DOHH2 (cell line): Measurements from ENCODE around the gene S100PBP.

Experiments used
- H3F3A ChIP-seq: fragments of 200-600 bp; sonication (generic), shearing (Covaris generic); 2 replicates; pipeline ENCODE4 v1.6.0; 2016; ENCODE audit warnings: antibody characterized with exemption, mild to moderate bottlenecking; ENCODE audit not compliant: control insufficient read depth, insufficient read depth
- H3K27ac ChIP-seq: fragments of 200-600 bp; sonication (generic); 2 replicates; pipeline ENCODE4 v1.5.1; 2014; ENCODE audit warnings: low read depth, mild to moderate bottlenecking, low read length, moderate library complexity
- H3K27me3 ChIP-seq: fragments of 200-600 bp; sonication (generic); 2 replicates; pipeline ENCODE4 v1.6.1; 2014; ENCODE audit warnings: mild to moderate bottlenecking, low read length, mixed read lengths; ENCODE audit not compliant: control insufficient read depth
- H3K36me3 ChIP-seq: fragments of 200-600 bp; sonication (generic); 2 replicates; pipeline ENCODE4 v1.6.1; 2014; ENCODE audit warnings: mild to moderate bottlenecking, low read length, moderate library complexity, mixed read lengths; ENCODE audit not compliant: control insufficient read depth
- H3K4me1 ChIP-seq: fragments of 200-600 bp; sonication (generic); 2 replicates; pipeline ENCODE4 v1.6.1; 2014; ENCODE audit warnings: mild to moderate bottlenecking, low read length, mixed read lengths; ENCODE audit not compliant: control insufficient read depth
- H3K4me2 ChIP-seq: fragments of 200-600 bp; sonication (generic); 2 replicates; pipeline ENCODE4 v1.6.0; 2014; ENCODE audit warnings: mild to moderate bottlenecking, low read length, moderate library complexity
- H3K4me3 ChIP-seq: fragments of 200-600 bp; sonication (generic); 2 replicates; pipeline ENCODE4 v1.5.1; 2014; ENCODE audit warnings: mild to moderate bottlenecking, low read length, mixed read lengths
- H3K79me2 ChIP-seq: fragments of 200-600 bp; sonication (generic); 2 replicates; pipeline ENCODE4 v1.6.1; 2014; ENCODE audit warnings: mild to moderate bottlenecking, low read length, mixed read lengths; ENCODE audit not compliant: control insufficient read depth
- H3K9me2 ChIP-seq: fragments of 200-600 bp; sonication (generic); replicated peaks from 2 replicates; pipeline ENCODE4 v1.6.1; 2014; ENCODE audit warnings: mild to moderate bottlenecking, low read length, mixed read lengths; ENCODE audit not compliant: control insufficient read depth
- H3K9me3 ChIP-seq: fragments of 200-600 bp; sonication (generic); 2 replicates; pipeline ENCODE4 v1.6.1; 2014; ENCODE audit warnings: antibody characterized with exemption, low read length, mixed read lengths; ENCODE audit not compliant: control insufficient read depth, insufficient read depth
- H4K20me1 ChIP-seq: fragments of 200-600 bp; sonication (generic); 2 replicates; pipeline ENCODE4 v1.6.0; 2014; ENCODE audit warnings: low read depth, mild to moderate bottlenecking, antibody characterized with exemption, low read length, moderate library complexity; ENCODE audit not compliant: control insufficient read depth, insufficient read depth
- CTCF ChIP-seq: fragments of 200-600 bp; sonication (generic); IDR thresholded peaks from one replicate; pipeline ENCODE4 v1.5.1; 2014; ENCODE audit warnings: antibody characterized with exemption, mild to moderate bottlenecking, low read depth, low read length; ENCODE audit not compliant: poor library complexity, severe bottlenecking
- EZH2phosphoT487 ChIP-seq: fragments of 200-600 bp; sonication (generic); IDR thresholded peaks from 2 replicates; pipeline ENCODE4 v1.6.1; 2017; ENCODE audit warnings: borderline replicate concordance, mild to moderate bottlenecking, antibody characterized with exemption, low read length, moderate library complexity, mixed read lengths

The S100PBP gene

GRCh38 chr1:32869923-32870614 is 52.6 kb downstream of the S100PBP start:
- Histone ChIP-seq H3K4me3 (no peak overlapping the region), H3F3A (peaks cover under 1% of the 10 kb centered on the region; the same call in 1 of the 2 replicates), H3K79me2 (no peaks in the 10 kb centered on the region), H3K9me2 (no peaks in the 10 kb centered on the region), H3K27me3 (peaks cover 26% of the 10 kb centered on the region), H3K4me2 (no peak overlapping the region), H4K20me1 (peaks cover 6% of the 10 kb centered on the region; the same call in 1 of the 2 replicates), H3K9me3 (no peaks in the 10 kb centered on the region), H3K4me1 (peaks cover 17% of the 10 kb centered on the region), H3K36me3 (no peaks in the 10 kb centered on the region), H3K27ac (no peak overlapping the region)
- TF ChIP-seq EZH2phosphoT487 (no peak), CTCF (no peak)

- TF ChIP-seq EZH2phosphoT487 (peak; percentile 94; the same call in 1 of the 2 replicates), CTCF (no peak)
- Histone ChIP-seq H3K4me2 (peak within 1 kb of the TSS; percentile 30; the same call in 1 of the 2 replicates), H3K4me3 (no peak within 1 kb of the TSS), H3K9me2 (no peaks in the 10 kb centered on the region), H3K9me3 (no peaks in the 10 kb centered on the region), H3K27me3 (peaks cover 26% of the 10 kb centered on the region), H4K20me1 (peaks cover 6% of the 10 kb centered on the region; the same call in 1 of the 2 replicates), H3K79me2 (no peaks in the 10 kb centered on the region), H3K36me3 (no peaks in the 10 kb centered on the region), H3K4me1 (peaks cover 22% of the 10 kb centered on the region), H3K27ac (no peak within 1 kb of the TSS), H3F3A (peaks cover 3% of the 10 kb centered on the region; the same call in 1 of the 2 replicates)
Measured at GRCh38 chr1:32870615-32871363, 53.3 kb downstream of the S100PBP start, which contains the start of gene FNDC5. TSS of gene FNDC5 (minus strand) at chr1:32870912.

- H3K4me1 ChIP-seq, result peaks cover 28% of the 10 kb centered on the region
- peaks cover 6% of the 10 kb centered on the region; the same call in 1 of the 2 replicates for H4K20me1 ChIP-seq
- no peaks in the 10 kb centered on the region for H3K9me3 ChIP-seq
- H3K36me3 ChIP-seq, result no peaks in the 10 kb centered on the region
- H3K9me2 ChIP-seq, result no peaks in the 10 kb centered on the region
- H3K4me3 ChIP-seq, result no peak overlapping the region
- peaks cover 26% of the 10 kb centered on the region for H3K27me3 ChIP-seq
- H3K27ac ChIP-seq, result no peak overlapping the region
- TF ChIP-seq EZH2phosphoT487 (no peak; the same call in 1 of the 2 replicates), CTCF (no peak)
- peaks cover 3% of the 10 kb centered on the region; the same call in 1 of the 2 replicates for H3F3A ChIP-seq
- peak overlapping the region; percentile 77; the same call in 1 of the 2 replicates for H3K4me2 ChIP-seq
- no peaks in the 10 kb centered on the region for H3K79me2 ChIP-seq
Measured at GRCh38 chr1:32871364-32872191, 54.1 kb downstream of the S100PBP start.
